D721Med (cell line): ENCODE data around the gene CD300A.
A peak's percentile ranks its signal among the peaks of the same experiment; 100 is the strongest.

Experiments used
- DNase-seq: peaks from one replicate; pipeline ENCODE4 v3.0.0; 2011; ENCODE audit warnings: low spot score; ENCODE audit not compliant: insufficient read length
- FAIRE-seq: peaks from 2 replicates; lab custom pipeline; 2011; peaks lifted over from hg19 to GRCh38; lab: Jason Lieb, UNC
- CTCF ChIP-seq: IDR thresholded peaks from 2 replicates; pipeline ENCODE4 v1.5.1; 2012; ENCODE audit warnings: mild to moderate bottlenecking, control low read depth; ENCODE audit not compliant: insufficient read depth; ENCODE audit errors: missing control alignments

CD300A gene

GRCh38 chr17:74455025-74455545, 11.3 kb upstream of the CD300A start:
- FAIRE-seq: no peak

GRCh38 chr17:74455821-74456220, 10.6 kb upstream of the CD300A start:
- FAIRE-seq (no peak), DNase-seq (no peak)
- no peak for TF ChIP-seq CTCF

More at GRCh38 chr17:74455025-74455545, 11.3 kb upstream of the CD300A start:
- DNase-seq: no peak
- TF ChIP-seq CTCF: no peak

DNA sequence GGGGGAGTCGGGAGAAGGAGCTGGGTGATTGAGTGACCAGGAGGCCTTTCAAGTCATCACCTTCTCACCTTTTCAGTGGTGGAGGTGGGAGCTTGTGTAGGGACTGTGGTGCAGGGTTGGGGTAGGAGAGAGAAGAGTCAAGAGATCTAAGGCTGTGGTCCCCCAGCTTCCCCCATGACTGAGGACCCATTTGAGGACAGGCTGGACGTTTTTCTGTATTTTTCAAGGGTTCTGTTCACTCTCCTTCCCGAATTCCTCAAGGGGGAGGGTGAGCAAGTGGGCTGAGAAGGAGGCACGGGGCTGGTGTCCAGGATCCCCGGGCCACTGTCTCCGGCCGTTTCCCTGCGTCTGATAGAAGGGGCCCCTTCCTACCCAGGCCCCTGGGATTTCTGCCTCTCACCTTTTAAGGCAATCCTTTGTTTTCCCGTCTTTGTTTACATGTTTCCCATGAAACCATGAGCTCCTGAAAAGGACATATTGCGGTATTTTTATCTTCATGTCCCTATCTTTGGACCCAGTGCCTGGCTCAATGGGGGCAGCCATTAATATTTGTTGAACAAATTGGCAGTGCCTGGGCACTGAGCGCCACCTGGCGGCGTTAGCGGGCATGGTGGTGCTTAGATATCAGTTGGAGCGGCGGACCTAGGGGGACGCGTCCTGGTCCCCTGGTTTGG, 9.2 kb upstream of the CD300A start:
- peak; percentile 85 for DNase-seq
- no peak for FAIRE-seq

DNA sequence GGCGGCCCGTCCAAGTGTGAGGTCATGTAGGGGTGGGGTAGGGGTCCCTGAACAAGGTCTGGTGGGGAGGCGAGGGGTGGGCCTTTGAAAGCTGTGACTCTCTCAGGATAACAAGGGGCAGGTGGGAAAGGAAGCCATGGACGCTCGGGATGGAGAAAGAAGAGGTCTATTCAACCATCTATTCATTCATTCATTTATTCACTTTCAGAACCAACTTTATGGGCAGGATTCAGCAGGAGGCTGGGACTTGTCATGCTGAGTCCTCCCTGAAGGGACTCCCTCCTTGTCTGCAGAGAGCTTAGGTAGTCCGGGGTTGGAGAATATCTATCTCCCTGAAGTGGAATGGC, 8.6 kb upstream of the CD300A start:
- no peak for TF ChIP-seq CTCF
- FAIRE-seq (no peak), DNase-seq (no peak)

More for the DNA sequence above, 9.2 kb upstream of the CD300A start:
- peak; percentile 99 for TF ChIP-seq CTCF

GRCh38 chr17:74458835-74459234, 7.6 kb upstream of the CD300A start:
- FAIRE-seq: no peak
- no peak for TF ChIP-seq CTCF
- no peak for DNase-seq

DNA sequence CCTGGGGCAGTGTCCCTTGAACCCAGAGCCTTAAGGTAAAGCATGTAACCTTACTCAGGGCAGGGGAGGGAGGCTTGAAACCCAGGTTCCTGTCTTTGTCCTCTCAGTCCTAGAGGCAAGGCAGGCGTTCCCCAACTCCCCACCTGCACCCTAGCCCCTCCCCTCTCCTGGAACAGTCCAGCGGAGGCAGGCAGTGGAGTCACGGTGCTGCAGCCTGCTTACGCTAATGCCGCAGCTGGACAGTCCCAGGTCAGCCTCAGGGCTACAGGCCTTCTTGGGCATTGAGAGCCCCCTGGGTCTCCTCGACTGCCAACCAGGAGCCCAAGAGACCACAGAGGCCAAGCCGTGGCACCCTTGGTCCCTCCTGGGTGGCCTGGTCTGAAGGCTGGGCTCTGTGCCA, 6.8 kb upstream of the CD300A start:
- no peak for FAIRE-seq
- DNase-seq: no peak
- no peak for TF ChIP-seq CTCF

GRCh38 chr17:74460241-74460640, 6.2 kb upstream of the CD300A start:
- DNase-seq (no peak), FAIRE-seq (no peak)
- TF ChIP-seq CTCF: no peak
